Measurements from ENCODE around the gene KRTAP5-6.

The KRTAP5-6 gene

GRCh38 chr11:1696608-1697570, at the start of gene KRTAP5-6:
TSS of gene KRTAP5-6 (plus strand) at chr11:1697195. CDS start at chr11:1697246, 51 bp downstream.
- no peak for DNase-seq (ENCODE audit: low read depth)

GRCh38 chr11:1647901-1648652, 48.9 kb upstream of the KRTAP5-6 start:
- no peak for DNase-seq (ENCODE audit: low read depth)

GRCh38 chr11:1648653-1649420, 48.2 kb upstream of the KRTAP5-6 start:
- DNase-seq (ENCODE audit: low read depth) = no peak

- DNase-seq (ENCODE audit: low read depth) = no peak
Measured at GRCh38 chr11:1650034-1650917, 46.7 kb upstream of the KRTAP5-6 start.

GRCh38 chr11:1650918-1651262, 46.1 kb upstream of the KRTAP5-6 start:
- no peak for DNase-seq (ENCODE audit: low read depth)

- no peak for DNase-seq (ENCODE audit: low read depth)
Measured at GRCh38 chr11:1651411-1651980, 45.5 kb upstream of the KRTAP5-6 start.

GRCh38 chr11:1652026-1652425, 45.0 kb upstream of the KRTAP5-6 start:
- no peak for DNase-seq (ENCODE audit: low read depth)

GRCh38 chr11:1652442-1652770, 44.6 kb upstream of the KRTAP5-6 start:
- DNase-seq (ENCODE audit: low read depth) = no peak

GRCh38 chr11:1652771-1653540, 44.0 kb upstream of the KRTAP5-6 start:
- DNase-seq (ENCODE audit: low read depth) = peak; percentile 58

GRCh38 chr11:1653541-1654387, 43.2 kb upstream of the KRTAP5-6 start:
- DNase-seq (ENCODE audit: low read depth) = no peak

GRCh38 chr11:1654388-1655167, 42.4 kb upstream of the KRTAP5-6 start:
- DNase-seq (ENCODE audit: low read depth) = no peak

- no peak for DNase-seq (ENCODE audit: low read depth)
Measured at GRCh38 chr11:1655168-1656060, 41.6 kb upstream of the KRTAP5-6 start.

- DNase-seq (ENCODE audit: low read depth) = no peak
Measured at GRCh38 chr11:1656061-1656441, 40.9 kb upstream of the KRTAP5-6 start.

GRCh38 chr11:1656670-1657069, 40.3 kb upstream of the KRTAP5-6 start:
- DNase-seq (ENCODE audit: low read depth) = no peak

GRCh38 chr11:1659506-1659905, 37.5 kb upstream of the KRTAP5-6 start:
- no peak for DNase-seq (ENCODE audit: low read depth)

GRCh38 chr11:1660111-1660867, 36.7 kb upstream of the KRTAP5-6 start:
- no peak for DNase-seq (ENCODE audit: low read depth)

All from EH (cell line).